Left lung (tissue), 10 donors: ENCODE measurements around the gene HES7. TPM values are rescaled to one million over a fixed set of nuclear protein-coding genes. Genes with fewer than 3 reads are reported as not detected.
A peak's percentile ranks its signal among the peaks of the same experiment; 100 is the strongest.

Source experiments
- ATAC-seq: fragments of 200-7000 bp; cut with Tn5 transposase; one replicate; pipeline ENCODE4 v1.9.1; 2020; ENCODE audit warnings: moderate library complexity
- DNase-seq, 4 donors: peaks; one replicate each; pipeline ENCODE4 v3.0.0-alpha.2; 2013 to 2020
- H3K27ac ChIP-seq, 2 donors: fragments of 200-600 bp; sonication (generic) in 1 of 2; one replicate each; pipeline versions ENCODE4 v1.5.0 to v1.8.0; 2020 to 2021
- H3K27me3 ChIP-seq, 2 donors: fragments of 200-600 bp; sonication (generic) in 1 of 2; one replicate each; pipeline versions ENCODE4 v1.5.0 to v1.8.0; 2020 to 2021
- H3K36me3 ChIP-seq, 2 donors: fragments of 200-600 bp; sonication (generic) in 1 of 2; one replicate each; pipeline versions ENCODE4 v1.5.0 to v1.8.0; 2020 to 2021
- H3K4me1 ChIP-seq, 2 donors: fragments of 200-600 bp; one replicate each; pipeline ENCODE4 v1.8.0; 2021
- H3K4me3 ChIP-seq, 2 donors: fragments of 200-600 bp; sonication (generic) in 1 of 2; one replicate each; pipeline versions ENCODE4 v1.5.0 to v1.8.0; 2020 to 2021; ENCODE audit warnings: mild to moderate bottlenecking in 1 of 2
- H3K9me3 ChIP-seq, 2 donors: fragments of 200-600 bp; sonication (generic) in 1 of 2; one replicate each; pipeline versions ENCODE4 v1.5.0 to v1.8.0; 2020 to 2021
- CTCF ChIP-seq, 2 donors: fragments of 200-600 bp; sonication (generic) in 1 of 2; IDR thresholded peaks; one replicate each; pipeline versions ENCODE4 v1.5.0 to v1.8.0; 2021; ENCODE audit warnings: antibody characterized with exemption in 2 of 2
- intact Hi-C, 2 donors: fragments of 100-400 bp; cut with DNase I; formaldehyde crosslinking; loops; one replicate each; pipeline versions ENCODE4 v1.11.2 to v1.14.2; 2022
- polyA plus RNA-seq, 6 donors: library from polyadenylated mRNA; unstranded; fragments of 120-200 nt; gene quantifications; one replicate each; pipeline ENCODE4 v1.2.1, GENCODE V29; 2013; ENCODE audit not compliant: insufficient read length in 6 of 6
- total RNA-seq, 2 donors: library from RNA; stranded (reverse); fragmentation: NEBNext Ultra II Directional; extraction: Animal tissue kit (Norgen Biotek cat#: 25700); gene quantifications; one replicate each; pipeline ENCODE4 v1.2.1, GENCODE V29; 2021
- donor health status: DM: no; HTN: yes; CAD: no.
- donor health status: DM: no; HTN: no; CAD: no.

HES7 gene
- total and polyA plus RNA-seq, 8 donors, result 0.10 to 0.52 (median 0.20) TPM; not detected in 5

DNA sequence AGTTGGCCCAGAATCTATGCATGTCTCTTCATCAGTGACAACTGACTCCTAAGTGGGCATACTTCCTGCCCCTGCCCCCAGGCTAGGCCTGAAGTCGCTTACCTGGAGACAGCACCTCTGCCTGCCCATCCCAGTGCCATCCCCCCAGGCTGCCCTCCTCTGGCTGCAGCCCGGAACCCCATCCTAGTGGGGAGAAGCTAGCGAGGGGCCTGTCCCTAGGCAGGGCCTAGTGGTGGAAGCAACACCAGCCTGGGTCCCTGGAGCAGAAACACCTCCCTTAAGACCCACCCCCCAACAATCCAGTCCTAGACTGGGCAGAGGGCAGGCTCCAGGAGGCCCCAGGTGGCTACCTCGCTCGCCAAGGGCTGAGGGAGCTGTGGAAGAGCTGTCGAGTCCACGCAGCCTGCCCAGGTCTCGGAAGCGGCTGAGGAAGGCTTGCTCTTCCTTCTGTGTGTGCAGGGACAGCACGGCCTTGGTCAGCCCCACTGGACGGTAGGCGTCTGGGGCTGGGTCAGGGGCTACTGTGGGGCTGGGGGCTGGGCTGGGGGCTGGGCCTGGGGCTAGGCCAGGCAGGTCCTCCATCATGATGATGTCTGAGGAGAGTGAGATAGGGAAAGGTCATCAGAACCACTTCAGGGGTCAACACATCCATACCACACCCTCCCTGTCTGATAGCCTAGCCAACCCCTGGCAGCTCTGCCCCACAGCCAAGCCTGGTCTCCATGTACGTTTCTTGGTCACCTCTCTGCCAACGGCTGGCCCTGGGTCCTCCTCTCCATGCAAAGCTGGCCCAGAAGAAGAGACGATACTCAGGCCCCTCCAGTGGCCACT, 20.7 kb upstream of the HES7 start:
- DNase-seq (peak in 2 of 4 donors; percentile 4 to 64), ATAC-seq (no peak)
- no peaks in the 10 kb centered on the region for H3K27me3 ChIP-seq
- intact Hi-C loops, result no loop called here
- H3K4me3 ChIP-seq, result no peak overlapping the region
- H3K4me1 ChIP-seq, result peaks cover 0 to 21% of the 10 kb centered on the region in 2 donors
- H3K9me3 ChIP-seq, result no peaks in the 10 kb centered on the region
- H3K27ac ChIP-seq, result no peak overlapping the region
- no peak for TF ChIP-seq CTCF (IDR thresholded peaks at IDR 0.05)
- H3K36me3 ChIP-seq, result peaks cover 14 to 100% of the 10 kb centered on the region in 2 donors

- H3K9me3 ChIP-seq, result no peaks in the 10 kb centered on the region
- peak in 2 of 4 donors; percentile 6 to 67 for DNase-seq
- ATAC-seq, result no peak
- no peak for TF ChIP-seq CTCF (IDR thresholded peaks at IDR 0.05)
- H3K4me1 ChIP-seq, result peaks cover 0 to 28% of the 10 kb centered on the region in 2 donors
- H3K27ac ChIP-seq, result no peak overlapping the region
- H3K4me3 ChIP-seq, result no peak overlapping the region
- H3K27me3 ChIP-seq, result no peaks in the 10 kb centered on the region
- H3K36me3 ChIP-seq, result peaks cover 14 to 96% of the 10 kb centered on the region in 2 donors
- intact Hi-C loops, result no loop called here
Measured at GRCh38 chr17:8143581-8144400, 19.9 kb upstream of the HES7 start.

GRCh38 chr17:8142887-8143580, 19.1 kb upstream of the HES7 start:
- H3K4me3 ChIP-seq, result no peak overlapping the region
- peaks cover 14 to 89% of the 10 kb centered on the region in 2 donors for H3K36me3 ChIP-seq
- DNase-seq, result peak in 2 of 4 donors; percentile 6 to 51
- no peak for ATAC-seq
- H3K27ac ChIP-seq, result no peak overlapping the region
- H3K4me1 ChIP-seq, result peaks cover 4 to 32% of the 10 kb centered on the region in 2 donors
- intact Hi-C loops, result no loop called here
- H3K27me3 ChIP-seq, result no peaks in the 10 kb centered on the region
- no peaks in the 10 kb centered on the region for H3K9me3 ChIP-seq
- no peak for TF ChIP-seq CTCF (IDR thresholded peaks at IDR 0.05)

DNA sequence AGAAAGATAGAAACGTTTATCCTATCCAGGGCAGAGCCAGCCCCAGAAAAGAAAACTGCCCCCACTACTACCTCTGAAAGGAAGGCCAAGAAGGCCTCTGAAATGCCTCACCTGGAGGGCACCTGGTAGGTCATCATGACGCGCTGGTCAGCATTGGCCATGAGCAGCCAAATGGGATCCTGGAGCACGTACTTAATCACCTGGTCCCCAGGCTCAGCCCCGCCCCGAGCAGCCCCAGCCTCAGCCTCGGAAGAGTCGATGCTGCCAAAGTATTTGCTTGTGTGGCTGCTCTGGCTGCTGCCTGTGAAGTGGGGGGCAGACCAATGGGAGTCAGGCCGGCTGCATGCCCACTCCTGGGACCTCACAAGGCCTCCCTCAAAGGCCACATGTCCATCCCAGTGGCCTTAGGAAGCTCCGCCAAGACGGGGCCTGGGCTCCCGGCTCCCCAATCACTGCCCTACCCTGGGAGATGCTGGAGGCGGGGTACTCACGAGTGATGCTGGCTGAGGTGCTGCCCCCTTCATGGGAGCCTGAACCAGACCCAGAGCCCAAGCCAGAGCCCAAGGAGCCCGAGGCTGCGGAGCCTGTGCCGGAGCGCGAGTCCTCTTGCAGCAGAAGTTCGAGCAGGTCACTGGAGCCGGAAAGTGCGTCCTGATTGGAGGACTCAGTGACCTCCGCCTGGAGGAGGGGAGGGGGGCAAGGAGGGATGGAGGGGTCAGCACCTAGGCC, 18.4 kb upstream of the HES7 start:
- ATAC-seq (no peak), DNase-seq (peak in 2 of 4 donors; percentile 10 to 61)
- Histone ChIP-seq H3K9me3 (no peaks in the 10 kb centered on the region), H3K27me3 (no peaks in the 10 kb centered on the region), H3K36me3 (peaks cover 14 to 82% of the 10 kb centered on the region in 2 donors), H3K4me3 (no peak overlapping the region), H3K4me1 (peaks cover 6 to 29% of the 10 kb centered on the region in 2 donors), H3K27ac (no peak overlapping the region)
- intact Hi-C loops, result no loop called here
- TF ChIP-seq CTCF (IDR thresholded peaks at IDR 0.05), result no peak
